WTC11 (cell line): Measurements from ENCODE around the gene GRAMD4.

Experiments
- NFYB ChIP-seq: sonication (generic); formaldehyde crosslinking; conservative IDR thresholded peaks from 2 replicates; pipeline ENCODE4 v1.8.0; 2022; ENCODE audit warnings: low read depth, missing genetic modification reagents
- ZNF138 ChIP-seq: sonication (generic); formaldehyde crosslinking; conservative IDR thresholded peaks from 2 replicates; pipeline ENCODE4 v1.8.1; 2022; ENCODE audit warnings: mild to moderate bottlenecking, moderate library complexity, missing genetic modification reagents
- ZNF423 ChIP-seq: fragments of 250-450 bp; sonication (Bioruptor Pico); IDR thresholded peaks from 2 replicates; pipeline ENCODE4 v2.1.2; 2022; ENCODE audit warnings: mild to moderate bottlenecking, moderate library complexity
- TF ChIP-seq, protein P1 (sequence below): fragments of 200-600 bp; IDR thresholded peaks from 2 replicates; pipeline ENCODE4 v1.8.0; 2022; ENCODE audit warnings: antibody characterized with exemption
- TF ChIP-seq, protein P2 (sequence below): sonication (generic); formaldehyde crosslinking; IDR thresholded peaks from 2 replicates; pipeline ENCODE4 v1.8.0; 2022; ENCODE audit warnings: missing genetic modification reagents
- TF ChIP-seq, protein P3 (sequence below): fragments of 250-450 bp; sonication (Bioruptor Pico); conservative IDR thresholded peaks from 2 replicates; pipeline ENCODE4 v1.9.0; 2021; ENCODE audit warnings: mild to moderate bottlenecking
- TF ChIP-seq, protein P4 (sequence below): sonication (generic); formaldehyde crosslinking; IDR thresholded peaks from 2 replicates; pipeline ENCODE4 v1.8.1; 2022; ENCODE audit warnings: low read depth, missing genetic modification reagents, borderline replicate concordance

DNA sequence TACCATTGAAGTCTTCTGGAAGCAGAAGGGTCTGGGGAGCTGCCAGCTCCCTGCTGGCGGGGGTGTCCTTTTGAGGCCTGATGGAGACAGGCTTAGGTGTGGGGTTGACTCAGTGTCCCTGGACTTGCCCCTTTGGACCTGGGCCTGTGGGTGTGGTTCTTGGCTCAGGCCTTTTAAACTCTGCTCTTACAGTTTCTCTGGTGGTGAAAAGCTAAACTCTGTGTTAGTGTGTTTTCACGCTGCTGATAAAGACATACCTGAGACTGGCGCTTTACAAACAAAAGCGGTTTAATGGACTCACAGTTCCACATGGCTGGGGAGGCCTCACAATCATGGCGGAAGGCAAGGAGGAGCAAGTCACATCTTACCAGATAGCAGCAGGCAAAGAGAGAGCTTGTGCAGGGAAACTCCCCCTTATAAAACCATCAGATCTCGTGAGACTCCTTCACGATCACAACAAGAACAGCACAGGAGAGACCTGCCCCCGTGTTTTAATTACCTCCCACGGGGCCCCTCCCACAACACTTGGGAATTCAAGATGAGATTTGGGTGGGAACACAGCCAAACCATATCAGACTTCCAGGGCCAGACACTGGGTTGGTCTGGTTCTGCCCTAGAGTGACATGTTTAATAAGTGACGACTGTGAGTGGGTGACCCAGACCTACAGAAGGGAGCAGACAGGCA, 26.5 kb downstream of the GRAMD4 start:
- TF ChIP-seq, protein P1, sequence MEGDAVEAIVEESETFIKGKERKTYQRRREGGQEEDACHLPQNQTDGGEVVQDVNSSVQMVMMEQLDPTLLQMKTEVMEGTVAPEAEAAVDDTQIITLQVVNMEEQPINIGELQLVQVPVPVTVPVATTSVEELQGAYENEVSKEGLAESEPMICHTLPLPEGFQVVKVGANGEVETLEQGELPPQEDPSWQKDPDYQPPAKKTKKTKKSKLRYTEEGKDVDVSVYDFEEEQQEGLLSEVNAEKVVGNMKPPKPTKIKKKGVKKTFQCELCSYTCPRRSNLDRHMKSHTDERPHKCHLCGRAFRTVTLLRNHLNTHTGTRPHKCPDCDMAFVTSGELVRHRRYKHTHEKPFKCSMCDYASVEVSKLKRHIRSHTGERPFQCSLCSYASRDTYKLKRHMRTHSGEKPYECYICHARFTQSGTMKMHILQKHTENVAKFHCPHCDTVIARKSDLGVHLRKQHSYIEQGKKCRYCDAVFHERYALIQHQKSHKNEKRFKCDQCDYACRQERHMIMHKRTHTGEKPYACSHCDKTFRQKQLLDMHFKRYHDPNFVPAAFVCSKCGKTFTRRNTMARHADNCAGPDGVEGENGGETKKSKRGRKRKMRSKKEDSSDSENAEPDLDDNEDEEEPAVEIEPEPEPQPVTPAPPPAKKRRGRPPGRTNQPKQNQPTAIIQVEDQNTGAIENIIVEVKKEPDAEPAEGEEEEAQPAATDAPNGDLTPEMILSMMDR = no peak
- TF ChIP-seq, protein P2, sequence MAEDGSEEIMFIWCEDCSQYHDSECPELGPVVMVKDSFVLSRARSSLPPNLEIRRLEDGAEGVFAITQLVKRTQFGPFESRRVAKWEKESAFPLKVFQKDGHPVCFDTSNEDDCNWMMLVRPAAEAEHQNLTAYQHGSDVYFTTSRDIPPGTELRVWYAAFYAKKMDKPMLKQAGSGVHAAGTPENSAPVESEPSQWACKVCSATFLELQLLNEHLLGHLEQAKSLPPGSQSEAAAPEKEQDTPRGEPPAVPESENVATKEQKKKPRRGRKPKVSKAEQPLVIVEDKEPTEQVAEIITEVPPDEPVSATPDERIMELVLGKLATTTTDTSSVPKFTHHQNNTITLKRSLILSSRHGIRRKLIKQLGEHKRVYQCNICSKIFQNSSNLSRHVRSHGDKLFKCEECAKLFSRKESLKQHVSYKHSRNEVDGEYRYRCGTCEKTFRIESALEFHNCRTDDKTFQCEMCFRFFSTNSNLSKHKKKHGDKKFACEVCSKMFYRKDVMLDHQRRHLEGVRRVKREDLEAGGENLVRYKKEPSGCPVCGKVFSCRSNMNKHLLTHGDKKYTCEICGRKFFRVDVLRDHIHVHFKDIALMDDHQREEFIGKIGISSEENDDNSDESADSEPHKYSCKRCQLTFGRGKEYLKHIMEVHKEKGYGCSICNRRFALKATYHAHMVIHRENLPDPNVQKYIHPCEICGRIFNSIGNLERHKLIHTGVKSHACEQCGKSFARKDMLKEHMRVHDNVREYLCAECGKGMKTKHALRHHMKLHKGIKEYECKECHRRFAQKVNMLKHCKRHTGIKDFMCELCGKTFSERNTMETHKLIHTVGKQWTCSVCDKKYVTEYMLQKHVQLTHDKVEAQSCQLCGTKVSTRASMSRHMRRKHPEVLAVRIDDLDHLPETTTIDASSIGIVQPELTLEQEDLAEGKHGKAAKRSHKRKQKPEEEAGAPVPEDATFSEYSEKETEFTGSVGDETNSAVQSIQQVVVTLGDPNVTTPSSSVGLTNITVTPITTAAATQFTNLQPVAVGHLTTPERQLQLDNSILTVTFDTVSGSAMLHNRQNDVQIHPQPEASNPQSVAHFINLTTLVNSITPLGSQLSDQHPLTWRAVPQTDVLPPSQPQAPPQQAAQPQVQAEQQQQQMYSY = no peak
- TF ChIP-seq, protein P3, sequence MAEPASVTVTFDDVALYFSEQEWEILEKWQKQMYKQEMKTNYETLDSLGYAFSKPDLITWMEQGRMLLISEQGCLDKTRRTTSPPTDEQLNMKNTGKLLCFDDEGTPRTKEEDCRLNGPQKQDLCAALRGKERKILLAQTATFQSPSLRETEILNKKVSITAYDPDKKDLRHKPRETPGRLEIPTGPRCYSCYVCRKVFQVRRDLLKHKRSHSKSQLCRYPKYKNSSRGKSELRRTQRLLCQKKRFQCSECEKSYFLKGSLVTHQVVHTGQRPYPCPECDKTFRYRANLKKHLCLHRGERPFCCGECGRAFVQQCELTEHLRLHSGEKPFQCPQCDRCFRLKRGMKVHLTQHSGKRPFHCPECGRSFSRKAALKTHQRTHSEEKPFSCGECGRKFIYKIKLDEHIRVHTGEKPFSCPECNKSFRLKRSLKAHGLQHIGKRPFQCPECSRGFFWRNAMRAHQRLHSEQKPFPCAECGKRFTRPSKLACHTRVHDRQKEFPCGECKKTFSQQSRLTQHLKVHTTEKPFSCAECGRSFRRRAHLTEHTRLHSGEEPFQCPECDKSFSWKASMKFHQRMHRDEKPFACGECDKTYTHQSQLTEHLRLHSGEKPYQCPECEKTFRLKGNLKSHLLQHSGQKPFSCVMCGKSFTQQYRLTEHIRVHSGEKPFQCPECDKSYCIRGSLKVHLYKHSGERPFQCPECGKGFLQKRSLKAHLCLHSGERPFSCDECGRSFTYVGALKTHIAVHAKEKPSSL (CRISPR knock-in tag) = no peak
- no peak for TF ChIP-seq ZNF423 (CRISPR knock-in tag)
- TF ChIP-seq ZNF138 (CRISPR knock-in tag) = no peak
- TF ChIP-seq, protein P4, sequence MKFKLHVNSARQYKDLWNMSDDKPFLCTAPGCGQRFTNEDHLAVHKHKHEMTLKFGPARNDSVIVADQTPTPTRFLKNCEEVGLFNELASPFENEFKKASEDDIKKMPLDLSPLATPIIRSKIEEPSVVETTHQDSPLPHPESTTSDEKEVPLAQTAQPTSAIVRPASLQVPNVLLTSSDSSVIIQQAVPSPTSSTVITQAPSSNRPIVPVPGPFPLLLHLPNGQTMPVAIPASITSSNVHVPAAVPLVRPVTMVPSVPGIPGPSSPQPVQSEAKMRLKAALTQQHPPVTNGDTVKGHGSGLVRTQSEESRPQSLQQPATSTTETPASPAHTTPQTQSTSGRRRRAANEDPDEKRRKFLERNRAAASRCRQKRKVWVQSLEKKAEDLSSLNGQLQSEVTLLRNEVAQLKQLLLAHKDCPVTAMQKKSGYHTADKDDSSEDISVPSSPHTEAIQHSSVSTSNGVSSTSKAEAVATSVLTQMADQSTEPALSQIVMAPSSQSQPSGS (CRISPR knock-in tag) = no peak
- TF ChIP-seq NFYB (CRISPR knock-in tag) = no peak
